HEK293 (cell line): ENCODE measurements around the gene ZC3HAV1L.
A peak's percentile ranks its signal among the peaks of the same experiment; 100 is the strongest.

Source experiments
- CTCF ChIA-PET: fragments of 350-600 bp; formaldehyde crosslinking; extraction: SDS; loops from one replicate; lab custom pipeline; 2021; ENCODE audit warnings: antibody characterized with exemption; lab: Yijun Ruan, JAX
- POLR2A ChIA-PET: fragments of 300-600 bp; formaldehyde crosslinking; extraction: SDS; loops from one replicate; lab custom pipeline; 2020; ENCODE audit warnings: antibody characterized with exemption, inconsistent platforms; lab: Yijun Ruan, JAX
- H3K27ac ChIP-seq: fragments of 200-500 bp; sonication (Bioruptor generic); 2 replicates; pipeline ENCODE4 v1.5.1; 2014; ENCODE audit warnings: low read depth, low read length, control low read depth, inconsistent platforms; ENCODE audit errors: extremely low read depth
- H3K36me3 ChIP-seq, 2 experiments: fragments of 200-500 bp in 1 of 2; sonication (Bioruptor generic) in 1 of 2; 1 replicate in 1 of 2; 2 replicates in 1 of 2; pipeline ENCODE4 v1.5.1; 2014 to 2017; ENCODE audit warnings: inconsistent platforms in 2 of 2, low read length in 2 of 2; ENCODE audit not compliant: control insufficient read depth in 2 of 2, insufficient read depth in 1 of 2
- H3K4me1 ChIP-seq: fragments of 200-500 bp; sonication (Bioruptor generic); 2 replicates; pipeline ENCODE4 v1.5.1; 2014; ENCODE audit warnings: mild to moderate bottlenecking, low read length, inconsistent platforms; ENCODE audit not compliant: control insufficient read depth, insufficient read depth
- H3K4me3 ChIP-seq: 2 replicates; pipeline ENCODE4 v1.5.1; 2011; ENCODE audit warnings: low read depth, mild to moderate bottlenecking, control low read depth, low read length, moderate library complexity
- H3K9me3 ChIP-seq: fragments of 200-500 bp; sonication (Bioruptor generic); 2 replicates; pipeline ENCODE4 v1.5.1; 2014; ENCODE audit warnings: low read depth, low read length, inconsistent platforms; ENCODE audit not compliant: control insufficient read depth, insufficient read depth
- EGR2 ChIP-seq: fragments of 450-650 bp; formaldehyde crosslinking; IDR thresholded peaks from 2 replicates; pipeline ENCODE4 v1.5.1; 2016; ENCODE audit warnings: low read depth, missing biosample characterization, missing genetic modification characterization
- MEIS1 ChIP-seq: sonication (generic); formaldehyde crosslinking; IDR thresholded peaks from 2 replicates; pipeline ENCODE4 v1.8.1; 2022; ENCODE audit warnings: missing genetic modification reagents, mild to moderate bottlenecking, borderline replicate concordance
- PRDM6 ChIP-seq: fragments of 450-650 bp; formaldehyde crosslinking; IDR thresholded peaks from 2 replicates; pipeline ENCODE4 v1.5.1; 2017; ENCODE audit warnings: missing biosample characterization, missing genetic modification characterization
- REPIN1 ChIP-seq: fragments of 450-650 bp; formaldehyde crosslinking; IDR thresholded peaks from 2 replicates; pipeline ENCODE4 v1.5.1; 2017; ENCODE audit warnings: missing biosample characterization, missing genetic modification characterization, low read depth
- TRIM28 ChIP-seq: IDR thresholded peaks from 2 replicates; pipeline ENCODE4 v1.6.1; 2011; ENCODE audit warnings: low read length, control low read depth, borderline replicate concordance
- ZBTB48 ChIP-seq: fragments of 450-650 bp; formaldehyde crosslinking; IDR thresholded peaks from 2 replicates; pipeline ENCODE4 v1.5.1; 2016; ENCODE audit warnings: missing biosample characterization, missing genetic modification characterization
- ZFP41 ChIP-seq: fragments of 450-650 bp; formaldehyde crosslinking; IDR thresholded peaks from 2 replicates; pipeline ENCODE4 v1.5.1; 2016; ENCODE audit warnings: missing biosample characterization, missing genetic modification characterization, borderline replicate concordance
- ZFP69B ChIP-seq: fragments of 450-650 bp; formaldehyde crosslinking; IDR thresholded peaks from 2 replicates; pipeline ENCODE4 v1.5.1; 2016; ENCODE audit warnings: missing biosample characterization, missing genetic modification characterization
- ZNF174 ChIP-seq: fragments of 450-650 bp; formaldehyde crosslinking; IDR thresholded peaks from 2 replicates; pipeline ENCODE4 v1.5.0; 2017; ENCODE audit warnings: missing biosample characterization, mild to moderate bottlenecking, missing genetic modification characterization
- ZNF211 ChIP-seq: fragments of 450-650 bp; formaldehyde crosslinking; IDR thresholded peaks from 2 replicates; pipeline ENCODE4 v1.5.1; 2016; ENCODE audit warnings: low read depth, missing biosample characterization, missing genetic modification characterization
- ZNF214 ChIP-seq: fragments of 450-650 bp; formaldehyde crosslinking; IDR thresholded peaks from 2 replicates; pipeline ENCODE4 v1.5.1; 2017; ENCODE audit warnings: missing biosample characterization, mild to moderate bottlenecking, missing genetic modification characterization, borderline replicate concordance
- ZNF292 ChIP-seq: fragments of 450-650 bp; formaldehyde crosslinking; IDR thresholded peaks from 2 replicates; pipeline ENCODE4 v1.5.1; 2016; ENCODE audit warnings: low read depth, missing biosample characterization, missing genetic modification characterization, borderline replicate concordance
- ZNF391 ChIP-seq: fragments of 450-650 bp; formaldehyde crosslinking; IDR thresholded peaks from 2 replicates; pipeline ENCODE4 v1.5.1; 2016; ENCODE audit warnings: low read depth, missing biosample characterization, missing genetic modification characterization, borderline replicate concordance
- ZNF433 ChIP-seq: fragments of 450-650 bp; formaldehyde crosslinking; IDR thresholded peaks from 2 replicates; pipeline ENCODE4 v1.5.1; 2016; ENCODE audit warnings: missing biosample characterization, missing genetic modification characterization, low read depth
- ZNF501 ChIP-seq: fragments of 450-650 bp; formaldehyde crosslinking; IDR thresholded peaks from 2 replicates; pipeline ENCODE4 v1.5.1; 2016; ENCODE audit warnings: missing biosample characterization, missing genetic modification characterization
- ZNF555 ChIP-seq: fragments of 450-650 bp; formaldehyde crosslinking; conservative IDR thresholded peaks from 2 replicates; pipeline ENCODE4 v1.5.1; 2017; ENCODE audit warnings: missing biosample characterization, mild to moderate bottlenecking, missing genetic modification characterization, inconsistent platforms
- ZNF558 ChIP-seq: fragments of 450-650 bp; formaldehyde crosslinking; IDR thresholded peaks from 2 replicates; pipeline ENCODE4 v1.5.1; 2016; ENCODE audit warnings: missing biosample characterization, missing genetic modification characterization
- ZNF600 ChIP-seq: fragments of 450-650 bp; formaldehyde crosslinking; IDR thresholded peaks from 2 replicates; pipeline ENCODE4 v1.5.1; 2016; ENCODE audit warnings: missing biosample characterization, missing genetic modification characterization
- ZNF610 ChIP-seq: fragments of 450-650 bp; formaldehyde crosslinking; IDR thresholded peaks from 2 replicates; pipeline ENCODE4 v1.5.1; 2016; ENCODE audit warnings: missing biosample characterization, missing genetic modification characterization, borderline replicate concordance
- ZNF670 ChIP-seq: fragments of 450-650 bp; formaldehyde crosslinking; IDR thresholded peaks from 2 replicates; pipeline ENCODE4 v1.5.1; 2016; ENCODE audit warnings: missing biosample characterization, missing genetic modification characterization, low read depth
- ZNF692 ChIP-seq: fragments of 450-650 bp; formaldehyde crosslinking; IDR thresholded peaks from 2 replicates; pipeline ENCODE4 v1.5.1; 2016; ENCODE audit warnings: missing biosample characterization, missing genetic modification characterization
- ZSCAN30 ChIP-seq: fragments of 450-650 bp; IDR thresholded peaks from 2 replicates; pipeline ENCODE4 v1.5.1; 2018; ENCODE audit warnings: missing biosample characterization, mild to moderate bottlenecking, missing genetic modification characterization, moderate library complexity
- TF ChIP-seq, protein P1 (sequence below): IDR thresholded peaks from 2 replicates; pipeline ENCODE4 v1.6.1; 2011; ENCODE audit warnings: mild to moderate bottlenecking, low read depth, low read length, borderline replicate concordance
- TF ChIP-seq, protein P2 (sequence below): fragments of 450-650 bp; formaldehyde crosslinking; IDR thresholded peaks from 2 replicates; pipeline ENCODE4 v1.5.1; 2016; ENCODE audit warnings: missing biosample characterization, missing genetic modification characterization
- TF ChIP-seq, protein P3 (sequence below): fragments of 450-650 bp; formaldehyde crosslinking; conservative IDR thresholded peaks from 2 replicates; pipeline ENCODE4 v1.5.1; 2016; ENCODE audit warnings: low read depth, missing biosample characterization, missing genetic modification characterization

Gene ZC3HAV1L

DNA sequence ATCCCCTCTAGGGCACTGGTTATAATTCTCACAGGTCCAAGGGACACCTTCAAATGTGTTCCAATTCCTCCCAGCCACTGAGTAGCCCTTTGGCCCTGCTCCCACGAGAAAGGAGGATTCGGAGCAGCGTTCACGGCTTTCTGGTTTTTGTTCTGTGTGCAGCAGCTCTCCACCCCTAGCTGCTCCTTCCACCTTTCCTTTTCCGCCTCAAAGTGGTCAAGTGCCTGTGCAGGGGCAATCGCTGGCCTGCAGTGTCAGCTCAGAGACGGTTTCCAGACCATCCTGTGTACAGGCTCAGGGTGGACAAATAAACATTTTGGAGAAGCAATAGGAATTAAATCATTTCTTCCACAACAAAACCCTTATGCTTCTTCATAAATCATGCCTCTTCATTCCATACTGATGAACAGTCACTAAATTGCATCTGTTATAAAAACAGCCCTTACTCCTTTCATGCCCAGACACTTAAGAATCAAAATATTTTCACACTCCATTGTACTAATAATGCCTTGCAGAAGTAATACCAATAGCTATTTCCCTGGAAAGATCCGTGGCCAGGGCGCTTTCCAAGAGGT, 55.8 kb downstream of the ZC3HAV1L start:
- Histone ChIP-seq H3K9me3 (no peaks in the 10 kb centered on the region), H3K27ac (no peak overlapping the region), H3K4me3 (peak overlapping the region; percentile 67), H3K36me3 (no peaks in the 10 kb centered on the region), H3K4me1 (peaks cover 4% of the 10 kb centered on the region; the same call in 1 of the 2 replicates)
- ChIA-PET POLR2A (no interaction called here), CTCF (interaction anchor here (0.6 to 1.6 kb wide), 4 partner anchors 65 to 872 kb away, joined by 4 to 7 read pairs (median 4); no protein-coding TSS in a partner anchor)
- TF ChIP-seq EGR2 (tag by site-specific recombination): no peak
- TF ChIP-seq ZNF211: no peak
- TF ChIP-seq ZNF670 (tag by site-specific recombination): no peak
- TF ChIP-seq ZNF433 (tag by site-specific recombination): no peak
- TF ChIP-seq ZNF174 (tag by site-specific recombination): no peak
- no peak for TF ChIP-seq ZNF610 (tag by site-specific recombination)
- peak; percentile 30 for TF ChIP-seq ZNF600 (tag by site-specific recombination)
- no peak for TF ChIP-seq ZFP69B (tag by site-specific recombination)
- TF ChIP-seq TRIM28: peak; percentile 51; the same call in 1 of the 2 replicates
- TF ChIP-seq ZNF292 (tag by site-specific recombination): no peak
- no peak for TF ChIP-seq PRDM6 (tag by site-specific recombination)
- TF ChIP-seq MEIS1 (CRISPR knock-in tag): no peak
- TF ChIP-seq, protein P1, sequence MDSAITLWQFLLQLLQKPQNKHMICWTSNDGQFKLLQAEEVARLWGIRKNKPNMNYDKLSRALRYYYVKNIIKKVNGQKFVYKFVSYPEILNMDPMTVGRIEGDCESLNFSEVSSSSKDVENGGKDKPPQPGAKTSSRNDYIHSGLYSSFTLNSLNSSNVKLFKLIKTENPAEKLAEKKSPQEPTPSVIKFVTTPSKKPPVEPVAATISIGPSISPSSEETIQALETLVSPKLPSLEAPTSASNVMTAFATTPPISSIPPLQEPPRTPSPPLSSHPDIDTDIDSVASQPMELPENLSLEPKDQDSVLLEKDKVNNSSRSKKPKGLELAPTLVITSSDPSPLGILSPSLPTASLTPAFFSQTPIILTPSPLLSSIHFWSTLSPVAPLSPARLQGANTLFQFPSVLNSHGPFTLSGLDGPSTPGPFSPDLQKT: no peak
- TF ChIP-seq ZNF692 (tag by site-specific recombination): no peak
- peak; percentile 41; the same call in 1 of the 2 replicates for TF ChIP-seq ZBTB48 (tag by site-specific recombination)
- no peak for TF ChIP-seq ZNF555 (tag by site-specific recombination)
- no peak for TF ChIP-seq ZNF391 (tag by site-specific recombination)
- no peak for TF ChIP-seq ZNF214 (tag by site-specific recombination)
- no peak for TF ChIP-seq ZNF558
- no peak for TF ChIP-seq ZSCAN30
- no peak for TF ChIP-seq ZFP41
- TF ChIP-seq, protein P2, sequence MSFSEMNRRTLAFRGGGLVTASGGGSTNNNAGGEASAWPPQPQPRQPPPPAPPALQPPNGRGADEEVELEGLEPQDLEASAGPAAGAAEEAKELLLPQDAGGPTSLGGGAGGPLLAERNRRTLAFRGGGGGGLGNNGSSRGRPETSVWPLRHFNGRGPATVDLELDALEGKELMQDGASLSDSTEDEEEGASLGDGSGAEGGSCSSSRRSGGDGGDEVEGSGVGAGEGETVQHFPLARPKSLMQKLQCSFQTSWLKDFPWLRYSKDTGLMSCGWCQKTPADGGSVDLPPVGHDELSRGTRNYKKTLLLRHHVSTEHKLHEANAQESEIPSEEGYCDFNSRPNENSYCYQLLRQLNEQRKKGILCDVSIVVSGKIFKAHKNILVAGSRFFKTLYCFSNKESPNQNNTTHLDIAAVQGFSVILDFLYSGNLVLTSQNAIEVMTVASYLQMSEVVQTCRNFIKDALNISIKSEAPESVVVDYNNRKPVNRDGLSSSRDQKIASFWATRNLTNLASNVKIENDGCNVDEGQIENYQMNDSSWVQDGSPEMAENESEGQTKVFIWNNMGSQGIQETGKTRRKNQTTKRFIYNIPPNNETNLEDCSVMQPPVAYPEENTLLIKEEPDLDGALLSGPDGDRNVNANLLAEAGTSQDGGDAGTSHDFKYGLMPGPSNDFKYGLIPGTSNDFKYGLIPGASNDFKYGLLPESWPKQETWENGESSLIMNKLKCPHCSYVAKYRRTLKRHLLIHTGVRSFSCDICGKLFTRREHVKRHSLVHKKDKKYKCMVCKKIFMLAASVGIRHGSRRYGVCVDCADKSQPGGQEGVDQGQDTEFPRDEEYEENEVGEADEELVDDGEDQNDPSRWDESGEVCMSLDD (tag by site-specific recombination): no peak
- no peak for TF ChIP-seq ZNF501 (tag by site-specific recombination)
- TF ChIP-seq, protein P3, sequence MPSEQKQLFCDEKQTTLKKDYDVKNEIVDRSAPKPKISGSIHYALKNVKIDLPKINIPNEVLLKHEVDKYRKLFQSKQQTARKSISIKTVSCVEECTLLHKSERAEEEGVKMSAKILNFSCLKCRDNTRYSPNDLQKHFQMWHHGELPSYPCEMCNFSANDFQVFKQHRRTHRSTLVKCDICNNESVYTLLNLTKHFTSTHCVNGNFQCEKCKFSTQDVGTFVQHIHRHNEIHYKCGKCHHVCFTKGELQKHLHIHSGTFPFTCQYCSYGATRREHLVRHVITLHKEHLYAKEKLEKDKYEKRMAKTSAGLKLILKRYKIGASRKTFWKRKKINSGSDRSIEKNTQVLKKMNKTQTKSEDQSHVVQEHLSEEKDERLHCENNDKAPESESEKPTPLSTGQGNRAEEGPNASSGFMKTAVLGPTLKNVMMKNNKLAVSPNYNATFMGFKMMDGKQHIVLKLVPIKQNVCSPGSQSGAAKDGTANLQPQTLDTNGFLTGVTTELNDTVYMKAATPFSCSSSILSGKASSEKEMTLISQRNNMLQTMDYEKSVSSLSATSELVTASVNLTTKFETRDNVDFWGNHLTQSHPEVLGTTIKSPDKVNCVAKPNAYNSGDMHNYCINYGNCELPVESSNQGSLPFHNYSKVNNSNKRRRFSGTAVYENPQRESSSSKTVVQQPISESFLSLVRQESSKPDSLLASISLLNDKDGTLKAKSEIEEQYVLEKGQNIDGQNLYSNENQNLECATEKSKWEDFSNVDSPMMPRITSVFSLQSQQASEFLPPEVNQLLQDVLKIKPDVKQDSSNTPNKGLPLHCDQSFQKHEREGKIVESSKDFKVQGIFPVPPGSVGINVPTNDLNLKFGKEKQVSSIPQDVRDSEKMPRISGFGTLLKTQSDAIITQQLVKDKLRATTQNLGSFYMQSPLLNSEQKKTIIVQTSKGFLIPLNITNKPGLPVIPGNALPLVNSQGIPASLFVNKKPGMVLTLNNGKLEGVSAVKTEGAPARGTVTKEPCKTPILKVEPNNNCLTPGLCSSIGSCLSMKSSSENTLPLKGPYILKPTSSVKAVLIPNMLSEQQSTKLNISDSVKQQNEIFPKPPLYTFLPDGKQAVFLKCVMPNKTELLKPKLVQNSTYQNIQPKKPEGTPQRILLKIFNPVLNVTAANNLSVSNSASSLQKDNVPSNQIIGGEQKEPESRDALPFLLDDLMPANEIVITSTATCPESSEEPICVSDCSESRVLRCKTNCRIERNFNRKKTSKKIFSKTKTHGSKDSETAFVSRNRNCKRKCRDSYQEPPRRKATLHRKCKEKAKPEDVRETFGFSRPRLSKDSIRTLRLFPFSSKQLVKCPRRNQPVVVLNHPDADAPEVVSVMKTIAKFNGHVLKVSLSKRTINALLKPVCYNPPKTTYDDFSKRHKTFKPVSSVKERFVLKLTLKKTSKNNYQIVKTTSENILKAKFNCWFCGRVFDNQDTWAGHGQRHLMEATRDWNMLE (tag by site-specific recombination): no peak
- TF ChIP-seq REPIN1 (tag by site-specific recombination): no peak
